HL-60/S4 treated with phorbol 12-myristate 13-acetate at 8.2 ng/mL for 4 days and 3 days (cell line): ENCODE measurements around the gene BACH1.

Experiments used
- in situ Hi-C: fragments of 300-500 bp; cut with MboI; formaldehyde crosslinking; loops from 2 replicates; pipeline ENCODE4 v1.15.0; 2022; ENCODE audit warnings: low sequenced_read_pairs

Gene BACH1

GRCh38 chr21:29313662-29314408 lies 15.1 kb downstream of the BACH1 start:
- in situ Hi-C loops: no loop called here

- in situ Hi-C loops: no loop called here
Observed at GRCh38 chr21:29315131-29315749, 16.5 kb downstream of the BACH1 start.

GRCh38 chr21:29316029-29316742 lies 17.5 kb downstream of the BACH1 start:
- in situ Hi-C loops: no loop called here

GRCh38 chr21:29316806-29317205 lies 18.1 kb downstream of the BACH1 start:
- in situ Hi-C loops: no loop called here

GRCh38 chr21:29318354-29318753 lies 19.6 kb downstream of the BACH1 start:
- in situ Hi-C loops: no loop called here

GRCh38 chr21:29320031-29320430 lies 21.3 kb downstream of the BACH1 start:
- in situ Hi-C loops: no loop called here

- in situ Hi-C loops: no loop called here
Observed at GRCh38 chr21:29321217-29321616, 22.5 kb downstream of the BACH1 start.

DNA sequence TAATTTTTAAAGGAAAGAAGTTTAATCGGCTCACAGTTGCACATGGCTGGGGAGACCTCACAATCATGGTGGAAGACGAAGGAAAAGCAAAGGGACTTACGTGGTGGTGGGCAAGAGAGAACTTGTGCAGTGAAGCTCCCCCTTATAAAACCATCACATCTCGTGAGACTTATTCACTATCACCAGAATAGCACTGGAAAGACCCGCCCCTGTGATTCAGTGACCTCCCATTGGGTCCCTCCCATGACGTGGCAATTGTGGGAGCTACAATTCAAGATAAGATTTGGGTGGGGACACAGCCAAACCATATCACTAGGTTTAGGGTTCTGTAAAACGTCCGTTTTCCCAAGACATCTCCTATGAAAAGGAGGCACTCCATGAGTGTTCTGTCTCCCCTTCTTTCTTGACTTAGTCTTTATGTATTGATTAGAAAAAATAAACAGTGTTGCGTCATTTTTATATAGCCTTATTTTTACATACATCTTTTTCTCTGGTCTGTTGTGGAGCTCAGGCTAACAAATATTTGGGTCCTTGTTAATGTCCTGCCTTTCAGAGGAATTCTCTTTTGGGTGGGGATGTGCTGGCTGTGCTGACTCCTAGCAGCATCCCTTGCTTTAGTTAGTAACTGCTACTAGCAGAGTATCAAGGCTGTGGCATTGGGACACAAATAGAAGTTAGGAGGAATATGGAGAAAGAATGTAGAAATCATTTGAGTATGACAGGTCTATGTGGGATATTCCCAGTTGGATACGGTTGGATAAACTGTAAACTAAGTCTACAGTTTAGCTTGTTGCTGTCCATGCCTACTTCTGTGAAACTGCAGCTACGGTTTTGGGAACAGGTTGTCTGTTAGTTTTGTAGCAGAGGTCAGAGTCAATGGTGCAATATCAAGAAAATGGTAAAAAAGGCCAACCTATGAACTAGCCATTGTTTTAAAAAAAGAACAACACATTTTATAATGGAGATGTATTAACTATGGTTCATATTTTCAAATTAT lies 23.5 kb downstream of the BACH1 start:
- in situ Hi-C loops: no loop called here

DNA sequence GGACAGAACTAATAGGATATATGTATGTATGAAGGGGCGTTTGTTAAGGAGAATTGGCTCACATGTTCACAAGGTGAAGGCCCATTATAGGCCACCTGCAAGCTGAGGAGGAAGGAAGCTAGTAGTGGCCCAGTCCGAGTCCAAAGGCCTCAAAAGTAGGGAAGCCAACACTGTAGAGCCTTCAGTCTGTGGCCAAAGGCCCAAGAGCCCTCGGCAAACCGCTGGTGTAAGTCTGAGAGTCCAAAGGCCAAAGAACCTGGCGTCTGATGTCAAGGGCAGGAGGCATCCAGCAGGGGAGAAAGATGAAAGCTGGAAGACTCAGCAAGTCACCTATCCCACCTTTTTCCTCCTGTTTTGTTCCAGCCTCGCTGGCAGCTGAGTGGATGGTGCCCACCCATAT lies 24.5 kb downstream of the BACH1 start:
- in situ Hi-C loops: no loop called here

- in situ Hi-C loops: no loop called here
Observed at GRCh38 chr21:29326914-29327554, 28.3 kb downstream of the BACH1 start.

GRCh38 chr21:29329406-29329805 lies 30.7 kb downstream of the BACH1 start:
- in situ Hi-C loops: no loop called here

GRCh38 chr21:29330797-29331196 lies 32.1 kb downstream of the BACH1 start:
- in situ Hi-C loops: no loop called here

DNA sequence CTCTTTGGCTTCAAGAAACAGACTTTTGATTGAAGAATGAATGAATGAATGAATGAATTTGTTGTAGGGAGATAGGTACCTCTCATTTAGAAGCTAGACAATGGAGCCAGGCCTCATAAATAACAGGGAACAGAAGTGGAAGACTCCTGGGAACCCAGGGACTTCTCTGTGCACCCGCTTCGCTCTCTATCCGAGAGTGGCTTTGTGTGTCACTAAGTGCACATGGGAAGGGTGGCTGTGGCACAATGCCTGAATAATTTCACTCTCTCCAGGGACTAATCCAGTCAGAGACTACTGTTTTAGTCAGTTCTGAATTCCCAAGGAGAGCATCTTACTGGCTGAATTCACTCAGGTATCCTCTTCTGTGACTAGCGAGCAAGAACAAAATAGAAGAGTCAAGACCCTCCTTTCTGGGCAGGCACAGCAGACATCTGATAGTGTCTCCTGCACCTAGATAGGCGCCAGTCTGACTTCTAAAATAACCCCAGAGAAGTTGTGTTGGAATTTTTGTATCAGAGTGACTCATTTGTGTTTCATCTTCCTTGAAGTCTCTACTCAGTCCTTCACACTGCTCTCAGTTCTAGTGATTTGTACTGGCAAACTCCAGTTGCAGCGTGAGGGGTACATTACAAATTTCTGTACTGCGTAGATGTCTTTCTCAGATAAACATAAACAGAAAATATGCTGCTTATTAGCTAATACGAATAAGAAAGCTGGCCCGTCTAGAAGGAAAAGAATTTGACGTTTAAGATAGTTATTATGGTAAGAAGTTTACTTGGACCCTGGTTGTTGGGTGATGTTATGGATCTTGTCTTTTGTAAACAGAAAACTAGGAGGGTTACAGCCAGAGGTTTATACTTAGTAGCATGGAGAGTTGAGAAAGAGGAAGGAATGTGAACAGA lies 34.0 kb downstream of the BACH1 start:
- in situ Hi-C loops: no loop called here

DNA sequence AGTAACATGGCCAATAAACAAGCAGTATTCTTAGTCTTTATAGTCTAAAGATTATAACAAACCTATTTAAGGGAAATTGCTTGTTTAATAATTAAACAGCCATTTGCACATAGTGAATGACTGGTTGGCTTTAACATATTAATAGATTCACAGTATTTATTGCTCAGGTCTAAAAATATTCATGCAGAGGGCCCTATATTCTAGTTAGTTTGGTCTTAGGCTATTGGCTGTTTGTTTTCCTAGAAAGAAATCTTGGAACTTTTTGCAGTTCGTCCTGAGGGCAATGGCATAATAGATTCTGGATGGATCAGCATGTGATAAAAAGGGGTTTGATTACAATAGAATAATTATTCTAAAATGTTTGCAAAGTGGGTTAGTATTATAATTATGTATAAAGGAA lies 34.7 kb downstream of the BACH1 start:
- in situ Hi-C loops: no loop called here

- in situ Hi-C loops: no loop called here
Observed at GRCh38 chr21:29334717-29335428, 36.2 kb downstream of the BACH1 start.

GRCh38 chr21:29335720-29336119 lies 37.0 kb downstream of the BACH1 start:
- in situ Hi-C loops: no loop called here

- in situ Hi-C loops: no loop called here
Observed at GRCh38 chr21:29338256-29338655, 39.5 kb downstream of the BACH1 start.

DNA sequence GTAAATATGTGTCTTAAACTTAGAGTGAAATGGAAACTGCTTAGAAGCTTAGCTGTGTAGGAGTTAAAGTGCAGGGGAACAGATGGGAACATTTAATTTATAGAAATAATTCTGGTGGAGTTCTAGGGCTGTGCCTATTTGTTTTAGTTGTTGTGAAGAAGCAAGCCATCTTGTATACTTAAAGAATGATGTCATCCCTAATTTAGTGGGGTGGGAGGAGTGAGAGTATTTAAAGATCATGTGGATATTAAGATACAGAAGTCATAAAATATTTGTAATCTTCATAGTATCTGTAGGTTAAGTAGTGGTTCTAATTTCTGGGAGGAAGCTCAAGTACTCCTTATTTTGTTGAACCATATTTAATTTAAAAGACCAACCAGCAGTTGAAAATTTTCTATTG lies 41.5 kb downstream of the BACH1 start:
- in situ Hi-C loops: loop anchor here (10.0 kb wide), 1 partner anchor 175 kb away; no protein-coding TSS in a partner anchor
